Trophoblast cell (in vitro differentiated cells and primary cell): ENCODE measurements around the gene SPOCK1. TPM values are rescaled to one million over a fixed set of nuclear protein-coding genes. Genes with fewer than 3 reads are reported as not detected.
"Not testable (repeated sequence)": the region's sequence is repeated elsewhere in the genome, so short reads cannot be mapped to it uniquely, and the experiment has no call there.

Source experiments
- DNase-seq, 2 donors: peaks; one replicate each; pipeline ENCODE4 v3.0.0-alpha.2; 2016
- H2AFZ ChIP-seq: 2 replicates; pipeline ENCODE4 v1.6.1; 2013; ENCODE audit warnings: low read length, moderate library complexity, mild to moderate bottlenecking; ENCODE audit not compliant: insufficient read depth, poor library complexity
- H2AK5ac ChIP-seq: 2 replicates; pipeline ENCODE4 v1.6.1; 2013; ENCODE audit warnings: mild to moderate bottlenecking, low read length
- H2BK120ac ChIP-seq: 2 replicates; pipeline ENCODE4 v1.6.1; 2013; ENCODE audit warnings: low read length, mild to moderate bottlenecking, moderate library complexity; ENCODE audit not compliant: insufficient read depth, poor library complexity
- H2BK12ac ChIP-seq: 2 replicates; pipeline ENCODE4 v1.6.1; 2013; ENCODE audit warnings: mild to moderate bottlenecking, low read length, moderate library complexity
- H2BK5ac ChIP-seq: 2 replicates; pipeline ENCODE4 v1.6.1; 2013; ENCODE audit warnings: low read length, low read depth, moderate library complexity, mild to moderate bottlenecking; ENCODE audit not compliant: poor library complexity
- H3K14ac ChIP-seq: 2 replicates; pipeline ENCODE4 v1.6.1; 2013; ENCODE audit warnings: mild to moderate bottlenecking, low read length
- H3K18ac ChIP-seq: 2 replicates; pipeline ENCODE4 v1.6.1; 2013; ENCODE audit warnings: mild to moderate bottlenecking, low read length
- H3K23ac ChIP-seq: 2 replicates; pipeline ENCODE4 v1.6.1; 2013; ENCODE audit warnings: low read length
- H3K27ac ChIP-seq: 2 replicates; pipeline ENCODE4 v1.5.1; 2013; ENCODE audit warnings: low read depth, mild to moderate bottlenecking, inconsistent platforms, low read length, moderate library complexity
- H3K27me3 ChIP-seq: 2 replicates; pipeline ENCODE4 v1.6.1; 2013; ENCODE audit warnings: inconsistent platforms, mild to moderate bottlenecking, low read length, moderate library complexity; ENCODE audit not compliant: insufficient read depth
- H3K36me3 ChIP-seq, 2 experiments: 1 replicate in 1 of 2; 2 replicates in 1 of 2; pipeline ENCODE4 v1.6.1; 2013; ENCODE audit warnings: low read length in 2 of 2, mild to moderate bottlenecking in 2 of 2, moderate library complexity in 1 of 2; ENCODE audit not compliant: insufficient read depth in 2 of 2, control insufficient read depth in 1 of 2
- H3K4ac ChIP-seq: 2 replicates; pipeline ENCODE4 v1.6.1; 2013; ENCODE audit warnings: low read depth, mild to moderate bottlenecking, low read length, moderate library complexity
- H3K4me1 ChIP-seq, 2 experiments: 1 replicate in 1 of 2; 2 replicates in 1 of 2; pipeline ENCODE4 v1.6.1; 2013; ENCODE audit warnings: low read length in 2 of 2, mild to moderate bottlenecking in 2 of 2, moderate library complexity in 1 of 2; ENCODE audit not compliant: insufficient read depth in 2 of 2, control insufficient read depth in 1 of 2
- H3K4me2 ChIP-seq: 2 replicates; pipeline ENCODE4 v1.6.1; 2013; ENCODE audit warnings: inconsistent platforms, mild to moderate bottlenecking, low read length, moderate library complexity
- H3K4me3 ChIP-seq: 2 replicates; pipeline ENCODE4 v1.5.1; 2013; ENCODE audit warnings: mild to moderate bottlenecking, low read depth, low read length, inconsistent platforms
- H3K79me1 ChIP-seq: one replicate; pipeline ENCODE4 v1.6.1; 2013; ENCODE audit warnings: low read length
- H3K79me2 ChIP-seq: 2 replicates; pipeline ENCODE4 v1.6.1; 2013; ENCODE audit warnings: low read length, mild to moderate bottlenecking; ENCODE audit not compliant: control insufficient read depth, insufficient read depth, poor library complexity
- H3K9ac ChIP-seq: 2 replicates; pipeline ENCODE4 v1.6.1; 2013; ENCODE audit warnings: mild to moderate bottlenecking, low read length
- H3K9me3 ChIP-seq: 2 replicates; pipeline ENCODE4 v1.6.1; 2013; ENCODE audit warnings: low read depth, mild to moderate bottlenecking, control low read depth, inconsistent platforms, low read length; ENCODE audit not compliant: insufficient read depth
- H4K12ac ChIP-seq: 2 replicates; pipeline ENCODE4 v1.6.1; 2013; ENCODE audit warnings: low read depth, mild to moderate bottlenecking, low read length, moderate library complexity
- H4K8ac ChIP-seq: 2 replicates; pipeline ENCODE4 v1.6.1; 2013; ENCODE audit warnings: low read depth, mild to moderate bottlenecking, low read length, moderate library complexity
- H4K91ac ChIP-seq: one replicate; pipeline ENCODE4 v1.6.1; 2013; ENCODE audit warnings: low read depth, mild to moderate bottlenecking, low read length, moderate library complexity
- WGBS: extraction: QIAGEN DNeasy Blood & Tissue Kit; methylation state at CpG from one replicate; pipeline ENCODE4 v1.1.7; 2013; ENCODE audit warnings: missing lambda C conversion rate; ENCODE audit not compliant: insufficient read length, insufficient coverage; ENCODE audit errors: extremely low coverage; 5-methylcytosine and 5-hydroxymethylcytosine counted together
- polyA plus RNA-seq: library from polyadenylated mRNA; stranded (reverse); fragments of 200-250 nt; gene quantifications from 2 replicates; pipeline ENCODE4 v1.2.3, GENCODE V29; 2013

The SPOCK1 gene
- polyA plus RNA-seq = 1.8 and 2.2 TPM in 2 replicates

DNA sequence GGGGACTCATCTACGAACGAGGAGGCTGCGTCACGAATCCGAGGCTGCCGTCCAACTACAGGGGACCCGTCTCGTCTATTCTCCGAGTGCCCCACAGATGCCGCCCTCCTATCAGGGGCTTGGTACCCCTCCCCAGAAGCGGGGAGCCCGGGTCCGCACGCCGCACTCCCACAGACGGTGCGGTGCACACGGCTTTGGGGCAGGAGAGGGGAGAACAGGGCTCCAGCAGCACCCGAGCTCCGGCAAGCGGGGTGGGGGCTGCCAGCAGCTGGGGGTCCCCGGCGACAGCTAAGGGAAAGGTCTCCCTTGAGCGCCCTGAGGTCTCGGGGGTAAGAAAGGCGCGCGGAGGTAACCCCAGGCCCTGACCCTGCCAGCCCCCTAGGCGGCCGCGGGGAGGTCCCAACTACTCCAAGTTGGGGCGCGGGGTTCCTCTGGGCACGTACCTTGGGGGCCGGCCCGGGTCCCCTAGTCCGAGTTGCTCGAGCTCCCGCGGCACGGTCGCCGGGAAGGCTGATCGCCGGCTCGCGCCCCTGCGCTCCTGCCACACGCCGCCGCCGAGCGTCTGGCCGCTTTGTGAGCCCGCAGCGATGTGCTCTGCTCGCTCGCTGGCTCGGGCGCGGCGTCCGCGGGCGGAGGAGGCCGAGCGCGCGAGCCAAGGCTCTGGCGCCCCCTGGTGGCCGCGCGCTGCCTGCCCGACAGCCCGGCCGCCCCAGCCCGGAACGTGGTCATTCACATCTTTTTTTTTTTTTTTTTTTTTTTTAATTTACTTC is at the start of gene SPOCK1:
SPOCK1 (minus strand) TSS at position 591 of the 770 bp plus-strand sequence.
- peak within 1 kb of the TSS; percentile 63 for H3K4me3 ChIP-seq
- H3K79me2 ChIP-seq = no peaks in the 10 kb centered on the region
- no peak within 1 kb of the TSS for H3K18ac ChIP-seq
- no peak within 1 kb of the TSS for H3K4ac ChIP-seq
- no peak within 1 kb of the TSS for H2AK5ac ChIP-seq
- no peak within 1 kb of the TSS for H2BK5ac ChIP-seq
- H4K91ac ChIP-seq = no peak within 1 kb of the TSS
- H2BK120ac ChIP-seq = no peak within 1 kb of the TSS
- H2AFZ ChIP-seq = peak within 1 kb of the TSS; percentile 33
- peaks cover 7% of the 10 kb centered on the region in 2 experiments for H3K4me1 ChIP-seq
- H4K8ac ChIP-seq = peak within 1 kb of the TSS; percentile 16
- H3K14ac ChIP-seq = no peak within 1 kb of the TSS
- WGBS = no CpG with 5 or more reads among the region's 78 CpGs
- H3K27me3 ChIP-seq = peaks cover 18% of the 10 kb centered on the region
- no peak within 1 kb of the TSS for H3K9ac ChIP-seq
- no peaks in the 10 kb centered on the region for H3K9me3 ChIP-seq
- no peak within 1 kb of the TSS for H4K12ac ChIP-seq
- no peak within 1 kb of the TSS for H3K27ac ChIP-seq
- H3K4me2 ChIP-seq = peak within 1 kb of the TSS; percentile 75
- no peak within 1 kb of the TSS for H2BK12ac ChIP-seq
- H3K23ac ChIP-seq = no peak within 1 kb of the TSS
- DNase-seq = peak; percentile 74 to 90
- no peaks in the 10 kb centered on the region for H3K79me1 ChIP-seq
- H3K36me3 ChIP-seq = no peaks in the 10 kb centered on the region

DNA sequence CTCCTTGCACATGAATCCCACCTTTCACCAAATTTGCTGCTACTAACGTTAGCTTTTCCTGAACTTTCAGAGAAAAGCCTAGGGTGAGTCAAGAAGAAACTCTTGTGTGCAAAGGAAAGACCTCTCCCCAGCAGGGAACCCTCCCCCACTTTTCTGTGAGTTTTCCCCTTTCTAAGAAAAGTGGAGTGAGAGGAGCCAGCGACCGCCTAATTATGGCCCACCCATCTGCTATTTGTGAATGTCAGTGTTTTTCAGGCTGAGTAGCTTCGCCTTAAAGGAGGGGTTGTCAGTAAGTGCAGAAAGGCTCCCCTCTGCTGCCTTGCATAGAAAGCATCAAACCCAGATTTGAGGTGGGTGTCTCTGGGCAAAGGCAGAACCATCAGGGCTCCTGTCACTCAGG is 46.8 kb upstream of the SPOCK1 start:
- no peak overlapping the region for H2BK12ac ChIP-seq
- no peaks in the 10 kb centered on the region for H3K36me3 ChIP-seq
- no peak overlapping the region for H4K91ac ChIP-seq
- no peaks in the 10 kb centered on the region for H3K79me2 ChIP-seq
- no peaks in the 10 kb centered on the region for H3K9me3 ChIP-seq
- H2AK5ac ChIP-seq = no peak overlapping the region
- H4K12ac ChIP-seq = no peak overlapping the region
- no peak overlapping the region for H4K8ac ChIP-seq
- H3K27me3 ChIP-seq = no peaks in the 10 kb centered on the region
- no peak overlapping the region for H3K9ac ChIP-seq
- DNase-seq = no peak
- no peak overlapping the region for H3K4ac ChIP-seq
- no peak overlapping the region for H2AFZ ChIP-seq
- H2BK5ac ChIP-seq = no peak overlapping the region
- H3K4me1 ChIP-seq = no peaks in the 10 kb centered on the region
- no peak overlapping the region for H3K18ac ChIP-seq
- H3K27ac ChIP-seq = no peak overlapping the region
- no peaks in the 10 kb centered on the region for H3K79me1 ChIP-seq
- H3K23ac ChIP-seq = no peak overlapping the region
- H3K4me3 ChIP-seq = no peak overlapping the region
- H2BK120ac ChIP-seq = no peak overlapping the region
- H3K14ac ChIP-seq = no peak overlapping the region
- WGBS = no CpG with 5 or more reads among the region's 4 CpGs
- no peak overlapping the region for H3K4me2 ChIP-seq

GRCh38 chr5:137535449-137535848 is 36.3 kb upstream of the SPOCK1 start:
- not testable (repeated sequence) for H3K4ac ChIP-seq, H4K91ac ChIP-seq, H3K27me3 ChIP-seq, H3K4me1 ChIP-seq, H3K79me1 ChIP-seq, H4K8ac ChIP-seq, H3K23ac ChIP-seq, H2BK5ac ChIP-seq, H3K4me3 ChIP-seq, H2BK120ac ChIP-seq, H2BK12ac ChIP-seq, H3K36me3 ChIP-seq, H3K4me2 ChIP-seq, H3K14ac ChIP-seq, H3K79me2 ChIP-seq, H3K18ac ChIP-seq, H2AK5ac ChIP-seq, H3K9me3 ChIP-seq, H3K9ac ChIP-seq, H4K12ac ChIP-seq, DNase-seq, H3K27ac ChIP-seq, H2AFZ ChIP-seq
- no CpG with 5 or more reads among the region's 2 CpGs for WGBS

DNA sequence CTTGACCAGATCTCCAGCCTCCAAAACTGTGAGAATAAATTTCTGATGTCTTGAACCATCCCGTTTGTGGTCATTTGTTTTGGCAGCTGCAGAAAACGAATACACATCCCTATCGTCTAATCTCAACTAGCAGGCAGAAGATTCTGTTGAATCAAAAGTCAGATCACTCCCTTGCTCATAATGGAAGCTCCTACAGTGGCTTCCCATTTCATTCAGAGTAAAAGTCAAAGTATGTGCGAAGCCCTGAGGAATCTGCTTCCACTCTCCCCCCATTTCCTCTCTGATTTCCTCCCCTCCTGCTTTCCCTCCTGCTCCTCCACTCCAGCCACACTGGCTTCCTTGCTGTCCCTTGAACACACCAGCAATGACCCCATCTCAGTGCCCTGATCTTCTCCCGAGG is 34.8 kb upstream of the SPOCK1 start:
- no peak overlapping the region for H3K4ac ChIP-seq
- H4K91ac ChIP-seq = no peak overlapping the region
- H3K36me3 ChIP-seq = no peaks in the 10 kb centered on the region
- no peak overlapping the region for H3K18ac ChIP-seq
- H3K4me2 ChIP-seq = no peak overlapping the region
- no peak overlapping the region for H2BK120ac ChIP-seq
- no peak overlapping the region for H2BK12ac ChIP-seq
- WGBS = no CpG with 5 or more reads among the region's 5 CpGs
- H2AFZ ChIP-seq = no peak overlapping the region
- no peak overlapping the region for H3K4me3 ChIP-seq
- peaks cover 5% of the 10 kb centered on the region for H3K9me3 ChIP-seq
- no peak for DNase-seq
- no peaks in the 10 kb centered on the region for H3K79me1 ChIP-seq
- H4K8ac ChIP-seq = no peak overlapping the region
- H3K79me2 ChIP-seq = no peaks in the 10 kb centered on the region
- H3K9ac ChIP-seq = no peak overlapping the region
- no peak overlapping the region for H2BK5ac ChIP-seq
- H3K27me3 ChIP-seq = no peaks in the 10 kb centered on the region
- H3K4me1 ChIP-seq = no peaks in the 10 kb centered on the region
- no peak overlapping the region for H3K23ac ChIP-seq
- no peak overlapping the region for H3K27ac ChIP-seq
- H2AK5ac ChIP-seq = no peak overlapping the region
- no peak overlapping the region for H4K12ac ChIP-seq
- no peak overlapping the region for H3K14ac ChIP-seq
